RWPE2 (cell line): ENCODE measurements around the gene IFI35.

Experiments used
- ATAC-seq: fragments of 200-7000 bp; cut with Tn5 transposase; 3 replicates; pipeline ENCODE4 v1.9.1; 2021; ENCODE audit warnings: low read depth
- DNase-seq: peaks from one replicate; pipeline ENCODE4 v3.0.0-alpha.2; 2020; ENCODE audit warnings: low spot score
- H3K27ac ChIP-seq: fragments of 450-650 bp; 2 replicates; pipeline ENCODE4 v1.5.1; 2017; ENCODE audit warnings: mild to moderate bottlenecking; ENCODE audit not compliant: poor library complexity, severe bottlenecking
- H3K27me3 ChIP-seq: fragments of 250-450 bp; sonication (Bioruptor Pico); 2 replicates; pipeline ENCODE4 v1.5.1; 2021; ENCODE audit warnings: mild to moderate bottlenecking, moderate library complexity; ENCODE audit not compliant: insufficient read depth, poor library complexity, severe bottlenecking
- H3K36me3 ChIP-seq: fragments of 250-450 bp; sonication (Bioruptor Pico); 2 replicates; pipeline ENCODE4 v1.5.1; 2020; ENCODE audit warnings: low read depth, mild to moderate bottlenecking, moderate library complexity
- H3K4me1 ChIP-seq: fragments of 250-450 bp; sonication (Bioruptor Pico); 2 replicates; pipeline ENCODE4 v1.5.1; 2021; ENCODE audit warnings: mild to moderate bottlenecking, moderate library complexity; ENCODE audit not compliant: insufficient read depth, poor library complexity, severe bottlenecking
- H3K4me3 ChIP-seq: fragments of 250-450 bp; sonication (Bioruptor Pico); 2 replicates; pipeline ENCODE4 v1.5.1; 2021; ENCODE audit warnings: mild to moderate bottlenecking, moderate library complexity; ENCODE audit not compliant: severe bottlenecking
- H3K9me3 ChIP-seq: fragments of 250-450 bp; sonication (Bioruptor Pico); 2 replicates; pipeline ENCODE4 v1.5.1; 2021; ENCODE audit warnings: mild to moderate bottlenecking, moderate library complexity; ENCODE audit not compliant: severe bottlenecking
- TF ChIP-seq, protein P1 (sequence below): fragments of 450-650 bp; IDR thresholded peaks from one replicate; pipeline ENCODE4 v1.5.1; 2017; ENCODE audit warnings: mild to moderate bottlenecking, moderate library complexity; ENCODE audit not compliant: poor library complexity, severe bottlenecking

Gene IFI35

DNA sequence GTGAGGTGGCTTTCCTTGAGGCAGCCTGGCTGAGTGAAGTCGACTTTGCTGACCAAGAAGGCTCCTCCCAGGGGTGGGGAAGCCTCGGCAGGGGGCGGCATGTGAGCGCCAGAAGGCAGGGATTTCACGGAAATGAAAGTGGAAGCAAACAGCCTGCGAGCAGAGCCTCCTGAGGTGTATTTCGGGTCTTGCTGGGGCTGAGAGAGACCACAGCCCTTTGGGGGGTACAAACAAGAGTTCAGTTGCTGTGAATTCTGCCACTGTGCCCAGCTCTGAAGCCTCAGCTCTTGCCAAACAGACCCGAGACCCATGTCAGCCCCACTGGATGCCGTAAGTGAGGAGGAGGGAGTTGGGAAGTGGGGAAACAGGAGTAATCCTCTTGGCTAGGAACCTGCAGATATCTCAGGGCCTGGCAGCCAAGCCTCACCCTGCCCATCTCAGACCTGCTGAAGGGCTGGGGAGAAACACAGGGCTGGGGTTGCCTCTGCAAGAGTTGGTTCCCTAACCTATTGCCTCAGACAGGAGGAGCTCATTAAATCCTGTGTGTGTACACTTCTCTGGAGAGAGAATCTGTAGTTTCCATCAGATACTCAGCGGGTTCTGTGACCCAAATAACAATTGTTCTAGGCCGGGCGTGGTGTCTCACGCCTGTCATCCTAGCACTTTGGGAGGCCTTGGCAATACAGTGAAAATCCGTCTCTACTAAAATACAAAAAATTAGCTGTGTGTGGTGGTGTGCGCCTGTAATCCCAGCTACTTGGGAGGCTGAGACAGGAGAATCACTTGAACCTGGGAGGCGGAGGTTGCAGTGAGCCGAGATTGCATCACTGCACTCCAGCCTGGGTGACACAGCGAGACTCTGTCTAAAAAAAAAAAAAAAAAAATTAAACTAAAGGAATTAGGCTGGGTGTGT lies at the start of gene IFI35:
Gene IFI35 (plus strand): TSS at position 146 of the 913 bp plus-strand sequence. CDS start 164 bp downstream, at position 310.
- DNase-seq = no peak
- peak within 1 kb of the TSS; percentile 85 for H3K27ac ChIP-seq

DNA sequence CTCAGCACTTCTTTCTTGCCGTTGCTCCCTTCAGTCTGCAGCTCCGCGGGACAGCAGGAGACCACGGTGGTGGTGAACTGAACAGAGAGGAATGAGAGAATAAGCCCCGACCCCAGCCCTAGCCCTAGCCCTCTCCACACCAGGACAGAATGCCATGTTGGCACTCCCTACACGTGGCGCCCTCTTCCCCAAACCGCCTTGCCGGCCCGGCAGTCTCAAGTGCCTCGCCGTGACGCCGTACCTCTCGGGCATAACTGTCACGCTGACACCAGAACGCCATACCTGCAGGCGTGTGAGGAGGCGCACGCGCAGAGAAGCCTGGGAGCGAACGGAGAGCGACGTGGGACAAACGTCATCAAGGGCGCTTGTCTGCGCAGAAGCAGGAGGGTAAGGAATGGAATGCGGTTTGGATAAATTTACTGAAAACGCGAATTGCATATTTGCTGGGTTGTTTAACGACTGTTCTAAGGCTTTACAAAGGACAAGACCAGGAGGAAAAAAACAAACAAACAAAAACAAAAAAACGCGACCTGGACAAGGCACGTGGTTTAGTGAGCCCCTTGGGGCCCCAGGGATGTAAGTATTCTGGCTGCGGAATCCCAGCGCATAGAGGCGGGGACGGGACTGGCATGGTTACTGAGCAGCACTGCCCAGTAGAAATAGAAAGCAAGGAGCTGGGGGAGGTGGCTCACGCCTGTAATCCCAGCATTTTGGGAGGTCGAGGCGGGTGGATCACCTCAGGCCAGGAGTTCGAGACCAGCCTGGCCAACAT lies 42.2 kb upstream of the IFI35 start, which contains the start of gene AARSD1:
Gene AARSD1 (minus strand): TSS at position 294 of the 772 bp plus-strand sequence. CDS start 14 bp downstream, at position 280.
- ATAC-seq (peak; percentile 90), DNase-seq (peak; percentile 86)
- TF ChIP-seq, protein P1, sequence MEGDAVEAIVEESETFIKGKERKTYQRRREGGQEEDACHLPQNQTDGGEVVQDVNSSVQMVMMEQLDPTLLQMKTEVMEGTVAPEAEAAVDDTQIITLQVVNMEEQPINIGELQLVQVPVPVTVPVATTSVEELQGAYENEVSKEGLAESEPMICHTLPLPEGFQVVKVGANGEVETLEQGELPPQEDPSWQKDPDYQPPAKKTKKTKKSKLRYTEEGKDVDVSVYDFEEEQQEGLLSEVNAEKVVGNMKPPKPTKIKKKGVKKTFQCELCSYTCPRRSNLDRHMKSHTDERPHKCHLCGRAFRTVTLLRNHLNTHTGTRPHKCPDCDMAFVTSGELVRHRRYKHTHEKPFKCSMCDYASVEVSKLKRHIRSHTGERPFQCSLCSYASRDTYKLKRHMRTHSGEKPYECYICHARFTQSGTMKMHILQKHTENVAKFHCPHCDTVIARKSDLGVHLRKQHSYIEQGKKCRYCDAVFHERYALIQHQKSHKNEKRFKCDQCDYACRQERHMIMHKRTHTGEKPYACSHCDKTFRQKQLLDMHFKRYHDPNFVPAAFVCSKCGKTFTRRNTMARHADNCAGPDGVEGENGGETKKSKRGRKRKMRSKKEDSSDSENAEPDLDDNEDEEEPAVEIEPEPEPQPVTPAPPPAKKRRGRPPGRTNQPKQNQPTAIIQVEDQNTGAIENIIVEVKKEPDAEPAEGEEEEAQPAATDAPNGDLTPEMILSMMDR = no peak
- Histone ChIP-seq H3K27me3 (no peaks in the 10 kb centered on the region), H3K27ac (peak within 1 kb of the TSS; percentile 49), H3K36me3 (peaks cover 32% of the 10 kb centered on the region), H3K4me1 (no peaks in the 10 kb centered on the region), H3K9me3 (no peaks in the 10 kb centered on the region), H3K4me3 (peak within 1 kb of the TSS; percentile 51)

More for the DNA sequence above, at the start of gene IFI35:
- Histone ChIP-seq H3K9me3 (no peaks in the 10 kb centered on the region), H3K27me3 (no peaks in the 10 kb centered on the region), H3K4me3 (peak within 1 kb of the TSS; percentile 71), H3K36me3 (peaks cover 24% of the 10 kb centered on the region), H3K4me1 (peaks cover 6% of the 10 kb centered on the region)
- TF ChIP-seq, protein P1 = peak; percentile 60
- peak; percentile 78 for ATAC-seq

DNA sequence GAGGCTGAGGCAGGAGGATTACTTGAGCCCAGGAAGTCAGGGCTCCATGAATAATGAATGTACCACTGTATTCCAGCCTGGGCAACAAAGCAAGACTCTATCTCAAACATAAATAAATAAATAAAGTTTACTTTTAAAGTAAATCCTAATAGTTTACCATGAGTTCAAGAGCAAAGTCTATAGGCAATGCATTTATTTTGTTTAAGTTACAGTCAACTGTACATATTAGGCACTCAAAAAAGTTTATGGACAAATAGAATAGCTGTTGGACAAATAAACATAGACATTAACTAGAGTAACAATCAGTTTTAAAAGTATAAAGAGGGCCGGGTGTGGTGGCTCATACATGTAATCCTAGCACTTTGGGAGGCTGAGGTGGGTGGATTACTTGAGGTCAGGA lies 38.7 kb upstream of the IFI35 start:
- H3K27ac ChIP-seq = no peak overlapping the region
- H3K4me1 ChIP-seq = no peaks in the 10 kb centered on the region
- no peaks in the 10 kb centered on the region; the same call in 1 of the 2 replicates for H3K36me3 ChIP-seq
- TF ChIP-seq, protein P1 = no peak
- ATAC-seq = no peak
- DNase-seq = no peak
- H3K9me3 ChIP-seq = no peaks in the 10 kb centered on the region
- H3K4me3 ChIP-seq = no peak overlapping the region
- H3K27me3 ChIP-seq = no peaks in the 10 kb centered on the region

DNA sequence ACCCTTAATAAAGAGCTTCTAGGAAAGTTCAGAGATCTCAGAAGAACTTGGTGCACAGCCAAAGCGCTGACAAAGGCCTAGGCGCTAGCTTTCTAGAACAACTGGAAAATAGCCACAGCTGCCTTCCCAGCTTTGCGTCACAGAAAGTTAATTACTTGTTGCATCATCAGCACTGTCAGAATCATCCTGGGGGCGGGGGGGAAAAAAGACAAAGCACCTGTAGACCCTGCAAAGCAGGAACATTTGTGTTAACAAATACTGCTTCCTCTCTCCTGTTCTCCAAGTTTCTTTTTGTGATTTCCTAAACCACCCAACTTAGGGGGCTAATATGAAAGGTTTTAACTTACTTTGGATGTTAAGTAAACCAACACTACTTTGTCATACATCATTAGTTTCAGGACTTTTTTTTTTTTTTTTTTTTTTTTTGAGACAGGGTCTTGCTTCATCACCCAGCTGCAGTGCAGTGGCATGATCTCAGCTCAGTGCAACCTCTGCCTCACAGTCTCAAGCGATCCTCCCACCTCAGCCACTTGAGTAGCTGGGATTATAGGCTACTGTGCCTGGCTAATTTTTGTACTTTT lies 37.5 kb upstream of the IFI35 start:
- H3K9me3 ChIP-seq = no peaks in the 10 kb centered on the region
- H3K36me3 ChIP-seq = no peaks in the 10 kb centered on the region
- ATAC-seq = no peak
- H3K27me3 ChIP-seq = no peaks in the 10 kb centered on the region
- TF ChIP-seq, protein P1 = no peak
- DNase-seq = no peak
- H3K4me3 ChIP-seq = no peak overlapping the region
- no peaks in the 10 kb centered on the region for H3K4me1 ChIP-seq
- no peak overlapping the region for H3K27ac ChIP-seq
